Glomerular endothelial cell (primary cell): ENCODE measurements around the gene PLA2G2C. TPM values are rescaled to one million over a fixed set of nuclear protein-coding genes. Genes with fewer than 3 reads are reported as not detected.

Source experiments
- DNase-seq: peaks from one replicate; pipeline ENCODE4 v3.0.0-alpha.2; 2011; ENCODE audit warnings: low read depth, low spot score; ENCODE audit errors: extremely low read depth
- total RNA-seq: library from RNA; depleted of rRNA; stranded (reverse); fragments of >200 nt; gene quantifications from 2 replicates; pipeline ENCODE4 v1.2.3, GENCODE V29; 2015

The PLA2G2C gene
- total RNA-seq, 1 donor from 2014 or later: not detected

GRCh38 chr1:20158358-20159070 lies 27.8 kb downstream of the PLA2G2C start:
- no peak for DNase-seq

- DNase-seq: no peak
Measured at GRCh38 chr1:20154301-20154831, 32.0 kb downstream of the PLA2G2C start.

GRCh38 chr1:20153000-20153418 lies 33.3 kb downstream of the PLA2G2C start:
- DNase-seq: no peak

- no peak for DNase-seq
Measured at GRCh38 chr1:20152599-20152930, 33.8 kb downstream of the PLA2G2C start.

GRCh38 chr1:20151906-20152598 lies 34.3 kb downstream of the PLA2G2C start:
- DNase-seq: no peak

- DNase-seq: no peak
Measured at GRCh38 chr1:20150969-20151368, 35.3 kb downstream of the PLA2G2C start.

- no peak for DNase-seq
Measured at GRCh38 chr1:20150326-20150705, 36.0 kb downstream of the PLA2G2C start.

- DNase-seq: no peak
Measured at GRCh38 chr1:20149601-20150325, 36.6 kb downstream of the PLA2G2C start.

GRCh38 chr1:20148571-20149500 lies 37.5 kb downstream of the PLA2G2C start:
- no peak for DNase-seq

GRCh38 chr1:20147846-20148570 lies 38.3 kb downstream of the PLA2G2C start:
- DNase-seq: no peak

- DNase-seq: no peak
Measured at GRCh38 chr1:20143734-20144565, 42.4 kb downstream of the PLA2G2C start.

- DNase-seq: no peak
Measured at GRCh38 chr1:20143318-20143717, 43.0 kb downstream of the PLA2G2C start.

GRCh38 chr1:20142001-20142710 lies 44.2 kb downstream of the PLA2G2C start:
- DNase-seq: no peak

GRCh38 chr1:20141466-20141865 lies 44.9 kb downstream of the PLA2G2C start:
- DNase-seq: no peak

GRCh38 chr1:20141001-20141400 lies 45.3 kb downstream of the PLA2G2C start:
- DNase-seq: no peak

GRCh38 chr1:20139776-20140612 lies 46.3 kb downstream of the PLA2G2C start:
- DNase-seq: no peak

GRCh38 chr1:20138961-20139550 lies 47.3 kb downstream of the PLA2G2C start, which contains the start of gene PLA2G2F:
TSS of gene PLA2G2F (plus strand) at chr1:20139323. CDS start at chr1:20139428, 105 bp downstream.
- no peak for DNase-seq
